ENCODE measurements around the gene ACTN1. TPM values are rescaled to one million over a fixed set of nuclear protein-coding genes. Genes with fewer than 3 reads are reported as not detected.

The ACTN1 gene
- total RNA-seq, 1 donor from 2014 or later = 1,102 TPM

- DNase-seq (ENCODE audit: low spot score) = no peak
- H3K27me3 Mint-ChIP-seq (ENCODE audit: low read depth) = no peaks in the 10 kb centered on the region
- peak overlapping the region; percentile 77 for H3K27ac Mint-ChIP-seq (ENCODE audit: unreplicated experiment)
- TF ChIP-seq, protein P1, sequence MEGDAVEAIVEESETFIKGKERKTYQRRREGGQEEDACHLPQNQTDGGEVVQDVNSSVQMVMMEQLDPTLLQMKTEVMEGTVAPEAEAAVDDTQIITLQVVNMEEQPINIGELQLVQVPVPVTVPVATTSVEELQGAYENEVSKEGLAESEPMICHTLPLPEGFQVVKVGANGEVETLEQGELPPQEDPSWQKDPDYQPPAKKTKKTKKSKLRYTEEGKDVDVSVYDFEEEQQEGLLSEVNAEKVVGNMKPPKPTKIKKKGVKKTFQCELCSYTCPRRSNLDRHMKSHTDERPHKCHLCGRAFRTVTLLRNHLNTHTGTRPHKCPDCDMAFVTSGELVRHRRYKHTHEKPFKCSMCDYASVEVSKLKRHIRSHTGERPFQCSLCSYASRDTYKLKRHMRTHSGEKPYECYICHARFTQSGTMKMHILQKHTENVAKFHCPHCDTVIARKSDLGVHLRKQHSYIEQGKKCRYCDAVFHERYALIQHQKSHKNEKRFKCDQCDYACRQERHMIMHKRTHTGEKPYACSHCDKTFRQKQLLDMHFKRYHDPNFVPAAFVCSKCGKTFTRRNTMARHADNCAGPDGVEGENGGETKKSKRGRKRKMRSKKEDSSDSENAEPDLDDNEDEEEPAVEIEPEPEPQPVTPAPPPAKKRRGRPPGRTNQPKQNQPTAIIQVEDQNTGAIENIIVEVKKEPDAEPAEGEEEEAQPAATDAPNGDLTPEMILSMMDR (IDR thresholded peaks at IDR 0.05) = no peak
- no peaks in the 10 kb centered on the region for H3K9me3 Mint-ChIP-seq (ENCODE audit: low read depth)
- H3K36me3 Mint-ChIP-seq (ENCODE audit: low read depth) = peaks cover 66% of the 10 kb centered on the region
- H3K4me3 Mint-ChIP-seq (ENCODE audit: unreplicated experiment) = no peak overlapping the region
- H3K4me1 Mint-ChIP-seq (ENCODE audit: low read depth) = peaks cover 20% of the 10 kb centered on the region
Observed at GRCh38 chr14:68876976-68877375, 102.1 kb downstream of the ACTN1 start.

DNA sequence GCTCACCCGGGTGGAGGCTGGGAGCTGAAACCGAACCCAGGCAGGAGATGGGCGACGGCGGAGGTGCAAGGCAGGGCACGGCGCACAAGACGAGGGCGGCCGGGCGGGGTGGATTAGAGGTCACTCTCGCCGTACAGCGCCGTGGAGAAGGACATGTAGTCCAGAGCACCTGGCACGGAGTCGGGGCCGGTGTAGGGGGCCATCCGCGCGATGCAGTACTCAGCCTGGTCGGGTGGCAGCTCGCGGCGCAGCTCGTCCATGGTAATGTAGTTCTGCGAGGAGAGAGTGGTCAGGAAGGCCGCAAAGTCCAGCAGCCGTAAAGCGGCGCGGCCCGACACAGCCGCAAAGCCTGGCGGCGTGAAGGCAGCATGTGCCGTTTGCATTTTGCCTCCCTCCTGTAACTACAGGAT, 104.4 kb downstream of the ACTN1 start:
- TF ChIP-seq, protein P1 (IDR thresholded peaks at IDR 0.05) = no peak
- Mint-ChIP-seq H3K36me3 (ENCODE audit: low read depth) (peaks cover 64% of the 10 kb centered on the region), H3K27me3 (ENCODE audit: low read depth) (no peaks in the 10 kb centered on the region), H3K27ac (ENCODE audit: unreplicated experiment) (peak overlapping the region; percentile 24), H3K4me3 (ENCODE audit: unreplicated experiment) (no peak overlapping the region), H3K9me3 (ENCODE audit: low read depth) (no peaks in the 10 kb centered on the region), H3K4me1 (ENCODE audit: low read depth) (peaks cover 24% of the 10 kb centered on the region)
- no peak for DNase-seq (ENCODE audit: low spot score)

- DNase-seq (ENCODE audit: low spot score) = no peak
- no peak overlapping the region for H3K4me3 Mint-ChIP-seq (ENCODE audit: unreplicated experiment)
- no peaks in the 10 kb centered on the region for H3K9me3 Mint-ChIP-seq (ENCODE audit: low read depth)
- TF ChIP-seq, protein P1 (IDR thresholded peaks at IDR 0.05) = no peak
- peaks cover 22% of the 10 kb centered on the region for H3K4me1 Mint-ChIP-seq (ENCODE audit: low read depth)
- H3K27ac Mint-ChIP-seq (ENCODE audit: unreplicated experiment) = peak overlapping the region; percentile 79
- no peaks in the 10 kb centered on the region for H3K27me3 Mint-ChIP-seq (ENCODE audit: low read depth)
- H3K36me3 Mint-ChIP-seq (ENCODE audit: low read depth) = peaks cover 64% of the 10 kb centered on the region
Observed at GRCh38 chr14:68873376-68873775, 105.7 kb downstream of the ACTN1 start.

GRCh38 chr14:68871392-68871791, 107.7 kb downstream of the ACTN1 start:
- H3K4me3 Mint-ChIP-seq (ENCODE audit: unreplicated experiment) = no peak overlapping the region
- peak overlapping the region; percentile 79 for H3K27ac Mint-ChIP-seq (ENCODE audit: unreplicated experiment)
- peaks cover 25% of the 10 kb centered on the region for H3K4me1 Mint-ChIP-seq (ENCODE audit: low read depth)
- no peak for DNase-seq (ENCODE audit: low spot score)
- TF ChIP-seq, protein P1 (IDR thresholded peaks at IDR 0.05) = no peak
- H3K36me3 Mint-ChIP-seq (ENCODE audit: low read depth) = peaks cover 51% of the 10 kb centered on the region
- H3K9me3 Mint-ChIP-seq (ENCODE audit: low read depth) = no peaks in the 10 kb centered on the region
- no peaks in the 10 kb centered on the region for H3K27me3 Mint-ChIP-seq (ENCODE audit: low read depth)

DNA sequence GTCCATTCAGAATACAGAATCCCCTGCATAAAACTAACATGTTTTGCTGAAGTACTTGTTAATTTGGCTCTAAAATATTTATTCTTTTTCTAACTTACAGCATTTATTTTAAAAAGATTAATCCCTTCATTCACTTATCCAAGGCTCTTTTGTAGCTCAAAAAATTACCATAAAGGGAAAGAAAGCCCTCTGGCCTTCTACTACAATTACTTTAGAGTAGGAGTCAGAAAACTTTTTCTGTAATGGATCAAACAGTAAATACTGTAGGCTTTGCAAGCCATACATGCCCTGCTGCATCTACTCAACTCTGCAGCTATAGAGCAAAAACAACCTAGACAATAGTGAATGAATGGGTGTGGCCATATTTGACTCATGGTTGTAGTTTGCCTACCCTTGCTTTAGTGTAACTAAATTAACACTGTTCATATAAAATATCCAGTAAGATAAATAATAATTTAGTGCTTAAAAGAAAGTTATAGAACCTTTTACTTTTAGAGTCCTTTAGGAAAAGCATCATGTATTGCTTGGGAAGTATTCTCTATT, 112.0 kb downstream of the ACTN1 start:
- Mint-ChIP-seq H3K27ac (ENCODE audit: unreplicated experiment) (no peak overlapping the region), H3K36me3 (ENCODE audit: low read depth) (peaks cover 24% of the 10 kb centered on the region), H3K9me3 (ENCODE audit: low read depth) (no peaks in the 10 kb centered on the region), H3K4me1 (ENCODE audit: low read depth) (peaks cover 25% of the 10 kb centered on the region), H3K27me3 (ENCODE audit: low read depth) (no peaks in the 10 kb centered on the region), H3K4me3 (ENCODE audit: unreplicated experiment) (no peak overlapping the region)
- TF ChIP-seq, protein P1 (IDR thresholded peaks at IDR 0.05) = no peak
- DNase-seq (ENCODE audit: low spot score) = no peak
